ENCODE data around the gene ING3.

Gene ING3

DNA sequence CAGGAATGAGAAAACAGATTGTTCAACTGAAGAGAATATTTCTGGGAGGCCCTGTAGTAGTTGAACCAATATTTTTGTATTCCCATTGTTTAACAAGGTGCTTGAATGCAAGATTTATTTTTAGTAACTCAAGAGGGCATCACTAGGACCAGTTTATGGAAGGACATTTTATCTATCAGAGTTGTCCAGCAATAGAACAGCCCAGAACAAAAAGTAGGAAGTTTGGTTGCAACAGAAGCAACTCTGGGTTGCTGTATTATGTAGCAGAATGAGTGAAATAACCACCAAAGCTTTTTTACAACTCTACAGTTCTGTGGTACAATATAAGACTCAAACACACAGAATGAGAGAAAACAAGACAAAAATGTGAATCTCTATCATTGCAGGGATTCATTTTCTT, 72.6 kb downstream of the ING3 start:
- in situ Hi-C loops (cut with MboI; ENCODE audit: low sequenced_read_pairs), result no loop called here

GRCh38 chr7:121023683-121024511, 73.3 kb downstream of the ING3 start:
- in situ Hi-C loops (cut with MboI; ENCODE audit: low sequenced_read_pairs), result no loop called here

DNA sequence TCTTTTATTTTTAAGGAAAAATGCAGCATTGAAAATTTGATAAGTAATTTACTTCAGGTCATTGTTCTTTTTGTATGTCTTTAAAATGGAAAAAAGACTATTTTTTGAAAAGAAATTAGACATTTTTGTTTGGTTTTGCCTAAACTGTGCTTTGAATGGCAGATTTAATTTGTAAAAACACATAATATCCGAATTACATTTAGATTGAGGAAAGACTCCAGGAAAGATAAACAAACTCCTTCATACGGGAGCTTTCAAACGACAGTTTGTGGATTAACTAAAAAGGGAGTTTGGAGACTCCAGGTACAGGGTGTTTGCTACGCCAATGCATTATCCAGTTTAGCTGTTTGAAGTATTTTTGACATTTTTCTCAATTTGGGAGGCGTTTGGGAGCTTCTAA, 74.0 kb downstream of the ING3 start:
- in situ Hi-C loops (cut with MboI; ENCODE audit: low sequenced_read_pairs), result no loop called here

- in situ Hi-C loops (cut with MboI; ENCODE audit: low sequenced_read_pairs), result no loop called here
Measured at GRCh38 chr7:121026159-121026558, 75.6 kb downstream of the ING3 start.

DNA sequence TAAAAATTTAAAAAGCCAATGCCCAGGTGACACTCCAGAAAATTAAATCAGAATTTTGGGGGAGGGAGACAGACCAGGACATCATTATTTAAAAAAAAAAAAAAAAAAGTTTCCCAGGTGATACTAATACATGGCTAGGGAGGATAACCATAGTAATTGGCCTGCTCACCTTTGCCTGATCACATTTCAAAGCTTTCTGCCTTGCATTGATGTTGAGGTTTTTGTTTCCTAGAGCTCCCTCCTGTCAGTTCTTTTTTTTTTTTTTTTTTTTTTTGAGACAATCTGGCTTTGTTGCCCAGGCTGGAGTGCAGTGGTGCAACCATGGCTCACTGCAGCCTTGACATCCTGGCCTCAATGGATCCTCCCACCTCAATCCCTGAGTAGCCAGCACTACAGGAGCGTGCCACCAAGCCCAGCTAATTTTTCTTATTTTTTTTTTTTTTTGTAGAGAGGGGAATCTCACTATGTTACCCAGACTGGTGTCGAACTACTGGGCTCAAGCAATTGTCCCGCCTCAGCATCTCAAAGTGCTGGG, 76.1 kb downstream of the ING3 start:
- in situ Hi-C loops (cut with MboI; ENCODE audit: low sequenced_read_pairs), result no loop called here
